Nephron progenitor cell (in vitro differentiated cells): ENCODE measurements around the gene ESRP2.
A peak's percentile ranks its signal among the peaks of the same experiment; 100 is the strongest.

ENCODE experiments used
- DNase-seq: peaks from one replicate; pipeline ENCODE4 v3.0.0; 2021
- H3K27ac Mint-ChIP-seq: 2 replicates; pipeline ENCODE4 v1.8.0; 2021; ENCODE audit warnings: mild to moderate bottlenecking, moderate library complexity, mixed read lengths
- H3K27me3 Mint-ChIP-seq: 2 replicates; pipeline ENCODE4 v1.8.0; 2021; ENCODE audit warnings: mild to moderate bottlenecking, low read depth, mixed read lengths; ENCODE audit not compliant: poor library complexity
- H3K36me3 Mint-ChIP-seq: 2 replicates; pipeline ENCODE4 v1.8.0; 2021; ENCODE audit warnings: low read depth, mixed read lengths
- H3K4me1 Mint-ChIP-seq: 2 replicates; pipeline ENCODE4 v1.8.0; 2021; ENCODE audit warnings: mixed read lengths
- H3K4me3 Mint-ChIP-seq: 2 replicates; pipeline ENCODE4 v1.8.0; 2021; ENCODE audit warnings: mild to moderate bottlenecking, moderate library complexity, mixed read lengths
- H3K9me3 Mint-ChIP-seq: 2 replicates; pipeline ENCODE4 v1.8.0; 2021; ENCODE audit warnings: mild to moderate bottlenecking, moderate library complexity, mixed read lengths
- TF ChIP-seq, protein P1 (sequence below): fragments of 200-600 bp; sonication (generic); IDR thresholded peaks from 2 replicates; pipeline ENCODE4 v1.5.0; 2021; ENCODE audit warnings: antibody characterized with exemption

ESRP2 gene

DNA sequence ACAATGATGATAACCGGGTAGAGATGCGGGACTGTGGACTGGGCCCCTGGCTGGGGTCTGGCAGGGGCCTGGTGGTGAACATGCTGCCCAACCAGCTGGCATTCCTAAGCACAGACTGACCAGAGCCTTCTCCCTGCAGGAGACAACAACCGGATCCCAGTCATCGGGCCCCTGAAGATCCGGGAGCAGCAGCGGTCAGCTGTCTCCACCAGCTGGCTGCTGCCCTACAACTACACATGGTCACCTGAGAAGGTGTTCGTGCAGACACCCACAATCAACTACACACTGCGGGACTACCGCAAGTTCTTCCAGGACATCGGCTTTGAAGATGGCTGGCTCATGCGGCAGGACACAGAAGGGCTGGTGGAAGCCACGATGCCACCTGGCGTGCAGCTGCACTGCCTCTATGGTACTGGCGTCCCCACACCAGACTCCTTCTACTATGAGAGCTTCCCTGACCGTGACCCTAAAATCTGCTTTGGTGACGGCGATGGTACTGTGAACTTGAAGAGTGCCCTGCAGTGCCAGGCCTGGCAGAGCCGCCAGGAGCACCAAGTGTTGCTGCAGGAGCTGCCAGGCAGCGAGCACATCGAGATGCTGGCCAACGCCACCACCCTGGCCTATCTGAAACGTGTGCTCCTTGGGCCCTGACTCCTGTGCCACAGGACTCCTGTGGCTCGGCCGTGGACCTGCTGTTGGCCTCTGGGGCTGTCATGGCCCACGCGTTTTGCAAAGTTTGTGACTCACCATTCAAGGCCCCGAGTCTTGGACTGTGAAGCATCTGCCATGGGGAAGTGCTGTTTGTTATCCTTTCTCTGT, 23.3 kb upstream of the ESRP2 start:
- TF ChIP-seq, protein P1, sequence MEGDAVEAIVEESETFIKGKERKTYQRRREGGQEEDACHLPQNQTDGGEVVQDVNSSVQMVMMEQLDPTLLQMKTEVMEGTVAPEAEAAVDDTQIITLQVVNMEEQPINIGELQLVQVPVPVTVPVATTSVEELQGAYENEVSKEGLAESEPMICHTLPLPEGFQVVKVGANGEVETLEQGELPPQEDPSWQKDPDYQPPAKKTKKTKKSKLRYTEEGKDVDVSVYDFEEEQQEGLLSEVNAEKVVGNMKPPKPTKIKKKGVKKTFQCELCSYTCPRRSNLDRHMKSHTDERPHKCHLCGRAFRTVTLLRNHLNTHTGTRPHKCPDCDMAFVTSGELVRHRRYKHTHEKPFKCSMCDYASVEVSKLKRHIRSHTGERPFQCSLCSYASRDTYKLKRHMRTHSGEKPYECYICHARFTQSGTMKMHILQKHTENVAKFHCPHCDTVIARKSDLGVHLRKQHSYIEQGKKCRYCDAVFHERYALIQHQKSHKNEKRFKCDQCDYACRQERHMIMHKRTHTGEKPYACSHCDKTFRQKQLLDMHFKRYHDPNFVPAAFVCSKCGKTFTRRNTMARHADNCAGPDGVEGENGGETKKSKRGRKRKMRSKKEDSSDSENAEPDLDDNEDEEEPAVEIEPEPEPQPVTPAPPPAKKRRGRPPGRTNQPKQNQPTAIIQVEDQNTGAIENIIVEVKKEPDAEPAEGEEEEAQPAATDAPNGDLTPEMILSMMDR = no peak
- Mint-ChIP-seq H3K36me3 (peaks cover 6% of the 10 kb centered on the region), H3K4me1 (peaks cover 29% of the 10 kb centered on the region), H3K9me3 (no peaks in the 10 kb centered on the region), H3K27ac (no peak overlapping the region), H3K27me3 (peaks cover 6% of the 10 kb centered on the region), H3K4me3 (no peak overlapping the region)
- no peak for DNase-seq

DNA sequence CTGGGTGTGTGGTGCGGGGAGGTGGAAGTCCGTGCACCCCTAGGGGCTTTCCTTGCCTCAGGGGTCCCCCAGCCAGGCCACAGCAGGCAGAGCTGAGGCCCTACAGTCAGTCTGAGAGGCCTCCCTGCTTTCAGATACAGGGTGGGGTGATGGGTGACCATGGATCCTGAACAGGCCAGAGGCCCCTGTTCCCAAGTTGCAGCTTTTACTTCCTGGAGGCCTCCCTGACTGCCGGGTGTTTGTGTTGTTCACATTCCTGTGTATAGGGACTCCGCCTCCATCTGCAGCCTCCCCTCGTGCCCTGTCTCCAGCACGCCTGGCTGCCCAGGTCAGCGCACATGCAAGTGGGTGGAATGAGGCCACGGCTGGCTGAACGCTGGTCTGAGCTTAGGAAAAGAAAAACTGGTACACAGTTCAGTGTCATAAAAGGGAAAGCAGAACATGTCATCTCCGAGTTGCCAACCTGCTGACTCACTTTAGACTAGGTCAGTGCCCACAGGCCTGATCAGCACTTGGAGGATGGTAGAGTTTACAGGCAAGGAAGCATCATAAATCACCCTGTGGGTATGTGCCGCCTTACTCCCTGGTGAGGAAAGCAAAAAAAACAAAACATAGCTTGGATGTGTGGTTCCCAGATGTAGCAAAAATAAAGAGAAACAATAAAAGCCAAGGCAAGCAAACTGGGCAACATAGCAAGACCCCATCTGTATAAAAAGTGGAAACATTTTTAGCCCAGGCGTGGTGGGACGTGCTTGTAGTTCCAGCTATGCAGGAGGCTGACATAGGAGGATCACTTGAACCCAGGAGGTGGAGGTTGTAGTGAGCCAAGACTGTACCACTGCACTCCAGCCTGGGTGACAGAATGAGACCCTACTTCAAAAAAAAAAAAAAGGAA, 22.2 kb upstream of the ESRP2 start:
- TF ChIP-seq, protein P1 = no peak
- Mint-ChIP-seq H3K27me3 (peaks cover 6% of the 10 kb centered on the region), H3K4me3 (peak overlapping the region; percentile 35), H3K9me3 (no peaks in the 10 kb centered on the region), H3K27ac (peak overlapping the region; percentile 97), H3K4me1 (peaks cover 20% of the 10 kb centered on the region), H3K36me3 (peaks cover 6% of the 10 kb centered on the region)
- peak; percentile 76 for DNase-seq

DNA sequence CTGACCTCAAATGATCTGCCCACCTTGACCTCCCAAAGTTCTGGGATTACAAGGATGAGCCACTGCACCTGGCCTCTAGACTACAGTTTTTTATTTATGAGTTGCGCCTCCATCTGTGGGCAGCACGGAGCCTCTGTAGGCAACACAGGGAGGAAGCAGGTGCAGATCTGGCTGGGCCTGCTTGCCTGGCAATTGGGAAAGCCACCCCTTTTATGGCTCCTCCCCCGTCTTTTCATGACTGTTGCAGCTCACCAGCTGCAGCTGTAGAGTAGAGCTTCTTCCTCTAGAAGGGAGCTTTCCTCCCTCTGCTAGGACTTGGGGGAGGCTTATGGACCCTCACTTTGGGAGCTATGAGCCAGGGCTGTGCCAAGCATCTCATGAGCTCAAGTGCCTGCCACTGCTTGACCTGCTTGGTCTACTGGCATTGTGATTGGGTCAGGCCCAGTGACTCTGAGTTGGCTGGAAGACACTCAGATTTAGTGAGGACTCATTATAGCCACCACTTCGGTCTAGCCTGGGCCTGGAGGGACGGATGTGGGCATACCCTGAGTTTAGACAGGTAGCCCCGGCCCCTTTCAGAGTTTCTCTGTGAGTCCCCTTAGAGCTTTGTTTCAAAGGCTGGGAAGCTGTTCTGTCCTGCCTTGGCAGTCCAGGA, 21.5 kb upstream of the ESRP2 start:
- peaks cover 4% of the 10 kb centered on the region for H3K27me3 Mint-ChIP-seq
- no peak overlapping the region for H3K4me3 Mint-ChIP-seq
- no peaks in the 10 kb centered on the region for H3K9me3 Mint-ChIP-seq
- TF ChIP-seq, protein P1 = no peak
- peaks cover 18% of the 10 kb centered on the region for H3K4me1 Mint-ChIP-seq
- H3K27ac Mint-ChIP-seq = peak overlapping the region; percentile 97
- H3K36me3 Mint-ChIP-seq = peaks cover 6% of the 10 kb centered on the region
- no peak for DNase-seq

DNA sequence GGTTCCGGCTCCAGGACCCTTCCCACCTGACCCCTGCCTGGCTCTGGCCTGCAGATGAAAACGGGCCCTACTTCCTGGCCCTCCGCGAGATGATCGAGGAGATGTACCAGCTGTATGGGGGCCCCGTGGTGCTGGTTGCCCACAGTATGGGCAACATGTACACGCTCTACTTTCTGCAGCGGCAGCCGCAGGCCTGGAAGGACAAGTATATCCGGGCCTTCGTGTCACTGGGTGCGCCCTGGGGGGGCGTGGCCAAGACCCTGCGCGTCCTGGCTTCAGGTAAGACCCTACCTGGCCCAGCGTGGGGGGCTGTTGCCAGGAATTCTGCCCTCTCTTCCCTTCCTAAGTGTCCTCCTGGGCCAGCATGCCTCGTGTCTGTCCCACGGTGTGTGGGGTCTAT, 19.8 kb upstream of the ESRP2 start:
- Mint-ChIP-seq H3K36me3 (peaks cover 14% of the 10 kb centered on the region), H3K9me3 (no peaks in the 10 kb centered on the region), H3K27me3 (peaks cover 3% of the 10 kb centered on the region), H3K4me1 (peaks cover 18% of the 10 kb centered on the region), H3K27ac (no peak overlapping the region), H3K4me3 (no peak overlapping the region)
- no peak for DNase-seq
- TF ChIP-seq, protein P1 = no peak

DNA sequence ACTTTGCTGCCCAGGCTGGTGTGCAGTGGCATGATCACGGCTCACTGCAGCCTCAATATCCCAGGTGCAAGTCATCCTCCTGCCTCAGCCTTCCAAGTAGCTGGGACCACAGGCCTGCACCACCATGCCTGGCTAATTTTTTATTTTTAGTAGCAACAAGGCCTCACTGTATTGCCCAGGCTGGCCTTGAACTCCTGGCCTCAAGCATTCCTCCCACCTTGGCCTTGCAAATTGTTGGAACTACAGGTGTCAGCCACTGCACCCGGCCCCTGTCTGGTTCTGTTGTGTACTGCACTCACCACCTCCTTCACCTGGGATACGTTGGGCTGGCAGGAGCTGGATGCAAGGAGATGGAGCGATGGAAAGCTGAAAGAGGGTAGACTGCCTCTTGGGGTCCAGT, 17.8 kb upstream of the ESRP2 start:
- Mint-ChIP-seq H3K4me1 (peaks cover 17% of the 10 kb centered on the region), H3K36me3 (peaks cover 25% of the 10 kb centered on the region), H3K27me3 (peaks cover 3% of the 10 kb centered on the region), H3K27ac (no peak overlapping the region), H3K4me3 (no peak overlapping the region), H3K9me3 (no peaks in the 10 kb centered on the region)
- DNase-seq = no peak
- TF ChIP-seq, protein P1 = no peak
